Sigmoid colon (tissue), 7 donors: ENCODE results near the gene HK1. TPM values are rescaled to one million over a fixed set of nuclear protein-coding genes. Genes with fewer than 3 reads are reported as not detected.

Experiments
- DNase-seq: peaks from one replicate; pipeline ENCODE4 v3.0.0-alpha.2; 2019
- H3K27ac ChIP-seq, 4 donors: fragments of 200-600 bp; sonication (generic); one replicate each; pipeline ENCODE4 v1.5.1; 2016 to 2019; ENCODE audit warnings: mild to moderate bottlenecking in 1 of 4
- H3K27me3 ChIP-seq, 3 donors: fragments of 200-600 bp; sonication (generic); one replicate each; pipeline ENCODE4 v1.5.1; 2019; ENCODE audit warnings: mild to moderate bottlenecking in 1 of 3
- H3K36me3 ChIP-seq, 4 donors: fragments of 200-600 bp; sonication (generic); one replicate each; pipeline ENCODE4 v1.5.1; 2016 to 2019
- H3K4me1 ChIP-seq, 4 donors: fragments of 200-600 bp; sonication (generic); one replicate each; pipeline ENCODE4 v1.5.1; 2017 to 2019
- H3K4me3 ChIP-seq, 4 donors: fragments of 200-600 bp; sonication (generic); one replicate each; pipeline ENCODE4 v1.5.1; 2017 to 2019; ENCODE audit warnings: mild to moderate bottlenecking in 2 of 4, moderate library complexity in 1 of 4
- H3K9me3 ChIP-seq, 4 donors: fragments of 200-600 bp in 3 of 4; sonication (generic) in 3 of 4; one replicate each; pipeline versions ENCODE4 v1.5.1 to v1.6.1; 2013 to 2019
- EP300 ChIP-seq, 4 donors: sonication (generic); formaldehyde crosslinking; IDR thresholded peaks; one replicate each; pipeline ENCODE4 v1.6.1; 2017; ENCODE audit warnings: antibody characterized with exemption in 4 of 4
- POLR2A ChIP-seq, 2 donors: fragments of 450-650 bp; IDR thresholded peaks; one replicate each; pipeline ENCODE4 v1.6.1; 2016; ENCODE audit warnings: antibody characterized with exemption in 2 of 2, mild to moderate bottlenecking in 2 of 2, moderate library complexity in 2 of 2
- POLR2AphosphoS5 ChIP-seq, 4 donors: sonication (generic); formaldehyde crosslinking; IDR thresholded peaks; one replicate each; pipeline ENCODE4 v1.6.1; 2017; ENCODE audit warnings: antibody characterized with exemption in 4 of 4
- WGBS, 2 donors: extraction: QIAGEN DNeasy Blood & Tissue Kit; methylation state at CpG; one replicate each; pipeline ENCODE4 v1.1.7; 2013; 5-methylcytosine and 5-hydroxymethylcytosine counted together
- intact Hi-C: fragments of 100-400 bp; cut with DNase I; formaldehyde crosslinking; loops from one replicate; pipeline ENCODE4 v1.15.1; 2023
- polyA plus RNA-seq, 3 donors: library from polyadenylated mRNA; stranded (reverse); fragments of 200-250 nt; gene quantifications; one replicate each; pipeline ENCODE4 v1.2.3, GENCODE V29; 2013
- total RNA-seq, 4 donors: library from RNA; depleted of rRNA; stranded (reverse); fragments of >200 nt; gene quantifications; one replicate each; pipeline ENCODE4 v1.1.0, GENCODE V29; 2016
- TF ChIP-seq, protein P1 (sequence below), 4 experiments: fragments of 450-650 bp in 3 of 4; fragments of 200-600 bp in 1 of 4; IDR thresholded peaks; one replicate each; pipeline ENCODE4 v1.5.1; 2016 to 2019; ENCODE audit warnings: antibody characterized with exemption in 4 of 4, mild to moderate bottlenecking in 3 of 4, moderate library complexity in 2 of 4
- donor health status: healthy with polysubstance abuse.
- donor health status: Bipolar disorder and iron deficiency.
- donor health status: healthy.

HK1 gene
- total and polyA plus RNA-seq, 7 donors = 23.4 to 74.9 (median 65.8) TPM

DNA sequence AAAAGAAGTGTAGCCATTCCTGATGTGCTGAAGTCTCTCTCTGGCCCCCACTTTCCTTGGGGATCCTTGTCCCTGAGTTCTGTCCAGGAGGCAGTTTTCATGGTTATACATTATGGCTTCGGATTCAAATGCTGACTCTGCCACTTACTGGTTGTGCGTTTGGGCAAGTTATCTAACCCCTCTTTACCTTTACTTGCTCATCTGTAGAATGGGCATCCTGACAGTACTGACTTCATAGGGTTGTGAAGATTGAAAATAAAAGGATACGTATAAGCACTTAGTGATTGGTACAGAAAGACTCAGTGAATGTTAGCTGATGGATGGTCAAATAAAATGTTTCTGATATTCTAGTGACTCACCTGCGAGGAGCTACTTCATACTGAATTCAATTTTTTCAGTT, 73.3 kb downstream of the HK1 start:
- H3K27me3 ChIP-seq = no peaks in the 10 kb centered on the region
- DNase-seq = no peak
- 96 to 97% methylated on average over 4 of the region's 4 CpGs for WGBS, 2 donors
- H3K9me3 ChIP-seq = no peaks in the 10 kb centered on the region
- no peak for TF ChIP-seq EP300 (IDR thresholded peaks at IDR 0.05)
- TF ChIP-seq, protein P1, sequence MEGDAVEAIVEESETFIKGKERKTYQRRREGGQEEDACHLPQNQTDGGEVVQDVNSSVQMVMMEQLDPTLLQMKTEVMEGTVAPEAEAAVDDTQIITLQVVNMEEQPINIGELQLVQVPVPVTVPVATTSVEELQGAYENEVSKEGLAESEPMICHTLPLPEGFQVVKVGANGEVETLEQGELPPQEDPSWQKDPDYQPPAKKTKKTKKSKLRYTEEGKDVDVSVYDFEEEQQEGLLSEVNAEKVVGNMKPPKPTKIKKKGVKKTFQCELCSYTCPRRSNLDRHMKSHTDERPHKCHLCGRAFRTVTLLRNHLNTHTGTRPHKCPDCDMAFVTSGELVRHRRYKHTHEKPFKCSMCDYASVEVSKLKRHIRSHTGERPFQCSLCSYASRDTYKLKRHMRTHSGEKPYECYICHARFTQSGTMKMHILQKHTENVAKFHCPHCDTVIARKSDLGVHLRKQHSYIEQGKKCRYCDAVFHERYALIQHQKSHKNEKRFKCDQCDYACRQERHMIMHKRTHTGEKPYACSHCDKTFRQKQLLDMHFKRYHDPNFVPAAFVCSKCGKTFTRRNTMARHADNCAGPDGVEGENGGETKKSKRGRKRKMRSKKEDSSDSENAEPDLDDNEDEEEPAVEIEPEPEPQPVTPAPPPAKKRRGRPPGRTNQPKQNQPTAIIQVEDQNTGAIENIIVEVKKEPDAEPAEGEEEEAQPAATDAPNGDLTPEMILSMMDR (IDR thresholded peaks at IDR 0.05) = no peak
- intact Hi-C loops = no loop called here
- H3K36me3 ChIP-seq = peaks cover 0 to 6% (median 0%) of the 10 kb centered on the region in 4 donors
- H3K27ac ChIP-seq = no peak overlapping the region
- no peak overlapping the region for H3K4me3 ChIP-seq
- H3K4me1 ChIP-seq = peaks cover 0 to 12% (median 0%) of the 10 kb centered on the region in 4 donors

DNA sequence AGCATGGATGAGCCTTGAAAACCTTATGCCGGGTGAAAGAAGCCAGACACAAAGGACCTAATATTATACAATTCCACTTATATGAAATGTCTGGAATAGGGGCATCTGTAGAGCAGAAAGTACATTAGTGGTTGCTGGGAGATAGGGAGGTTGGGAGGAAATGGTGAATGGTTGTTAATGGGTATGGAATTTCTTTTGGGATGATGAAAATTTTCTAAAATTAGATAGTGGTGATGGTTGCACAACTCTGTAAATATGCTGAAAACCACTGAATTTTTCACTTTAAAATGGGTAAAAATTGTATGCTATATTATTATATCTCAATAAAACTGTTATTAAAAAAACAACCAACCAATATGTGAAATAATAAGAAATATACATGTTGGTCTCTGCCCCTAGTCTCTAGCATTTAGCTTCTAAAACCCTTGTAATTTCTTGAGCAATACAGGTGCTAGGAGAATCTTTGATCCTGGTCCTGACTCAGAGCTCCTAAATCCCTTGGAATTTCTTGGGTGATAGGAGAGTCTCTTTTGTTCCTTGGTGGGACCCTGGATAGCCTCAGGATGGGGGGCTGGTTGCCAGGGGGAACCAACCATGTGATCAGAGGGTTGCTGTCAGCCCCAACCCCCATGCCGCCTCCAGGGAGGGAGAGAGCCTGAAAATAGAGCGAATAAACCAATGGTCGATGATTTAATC, 74.4 kb downstream of the HK1 start:
- 96 to 97% methylated on average over 4 of the region's 4 CpGs for WGBS, 2 donors
- Histone ChIP-seq H3K27me3 (no peaks in the 10 kb centered on the region), H3K27ac (no peak overlapping the region), H3K4me1 (peaks cover 0 to 11% (median 2%) of the 10 kb centered on the region in 4 donors), H3K36me3 (peaks cover 0 to 6% (median 0%) of the 10 kb centered on the region in 4 donors), H3K4me3 (no peak overlapping the region), H3K9me3 (no peaks in the 10 kb centered on the region)
- intact Hi-C loops = no loop called here
- no peak for TF ChIP-seq POLR2A (IDR thresholded peaks at IDR 0.05)
- TF ChIP-seq EP300 (IDR thresholded peaks at IDR 0.05) = no peak
- TF ChIP-seq, protein P1 (IDR thresholded peaks at IDR 0.05) = no peak
- TF ChIP-seq POLR2AphosphoS5 (IDR thresholded peaks at IDR 0.05) = no peak
- no peak for DNase-seq

DNA sequence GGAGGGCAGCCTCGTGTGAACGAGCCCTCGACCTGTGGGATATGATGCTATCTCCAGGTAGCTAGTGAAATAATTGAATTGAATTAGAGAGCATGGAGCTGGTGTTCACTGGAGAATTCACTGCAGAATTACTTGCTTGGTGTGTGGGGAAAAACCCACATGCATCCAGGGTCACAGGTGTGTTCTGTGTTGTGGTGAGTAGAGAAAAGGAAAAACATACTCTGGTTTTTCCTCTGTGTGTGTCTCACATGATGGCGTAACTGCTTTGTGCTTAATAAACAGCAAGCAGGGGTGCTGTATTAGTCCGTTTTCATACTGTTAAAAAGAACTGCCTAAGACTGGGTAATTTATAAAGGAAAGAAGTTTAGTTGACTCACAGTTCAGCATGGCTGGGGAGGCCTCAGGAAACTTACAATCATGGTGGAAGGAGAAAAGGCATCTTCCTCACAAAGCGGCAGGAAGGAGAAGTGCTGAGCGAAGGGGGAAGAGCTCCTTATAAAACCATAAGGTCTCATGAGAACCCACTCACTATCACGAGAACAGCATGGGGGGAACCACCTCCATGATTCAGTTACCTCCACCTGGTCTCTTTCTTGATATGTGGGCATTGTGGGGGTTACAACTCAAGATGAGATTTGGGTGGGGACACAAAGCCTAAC, 75.8 kb downstream of the HK1 start:
- Histone ChIP-seq H3K9me3 (no peaks in the 10 kb centered on the region), H3K4me1 (peaks cover 0 to 19% (median 14%) of the 10 kb centered on the region in 4 donors), H3K4me3 (no peak overlapping the region), H3K27me3 (no peaks in the 10 kb centered on the region), H3K36me3 (peaks cover 0 to 6% (median 0%) of the 10 kb centered on the region in 4 donors), H3K27ac (no peak overlapping the region)
- intact Hi-C loops = no loop called here
- 82 to 93% methylated on average over 8 of the region's 8 CpGs for WGBS, 2 donors
- no peak for DNase-seq
- no peak for TF ChIP-seq POLR2A (IDR thresholded peaks at IDR 0.05)
- no peak for TF ChIP-seq EP300 (IDR thresholded peaks at IDR 0.05)
- TF ChIP-seq POLR2AphosphoS5 (IDR thresholded peaks at IDR 0.05) = no peak
- TF ChIP-seq, protein P1 (IDR thresholded peaks at IDR 0.05) = no peak

DNA sequence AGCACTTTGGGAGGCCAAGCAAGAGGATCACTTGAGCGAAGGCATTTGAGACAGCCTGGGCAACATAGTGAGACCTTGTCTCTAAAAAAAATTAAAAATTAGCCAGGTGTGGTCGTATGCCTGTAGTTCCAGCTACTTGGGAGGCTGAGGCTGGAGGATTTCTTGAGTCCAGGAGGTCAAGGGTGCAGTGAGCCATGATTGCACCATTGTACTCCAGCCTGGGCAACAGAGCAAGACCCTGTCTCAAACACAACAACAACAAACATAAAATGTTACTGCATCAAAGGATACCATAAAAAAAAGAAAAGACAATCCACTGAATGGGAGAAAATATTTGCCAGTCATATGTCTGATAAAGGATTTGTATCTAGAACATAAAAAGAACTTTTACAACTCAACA, 77.9 kb downstream of the HK1 start:
- 85 to 99% methylated on average over 2 of the region's 2 CpGs for WGBS, 2 donors
- peaks cover 0 to 40% (median 33%) of the 10 kb centered on the region in 4 donors for H3K4me1 ChIP-seq

More for the DNA sequence above, 77.9 kb downstream of the HK1 start:
- DNase-seq = no peak
- intact Hi-C loops = no loop called here
- Histone ChIP-seq H3K27me3 (no peaks in the 10 kb centered on the region), H3K27ac (no peak overlapping the region), H3K4me3 (no peak overlapping the region), H3K36me3 (peaks cover 0 to 5% (median 0%) of the 10 kb centered on the region in 4 donors), H3K9me3 (no peaks in the 10 kb centered on the region)
- TF ChIP-seq EP300 (IDR thresholded peaks at IDR 0.05) = no peak
- TF ChIP-seq POLR2A (IDR thresholded peaks at IDR 0.05) = no peak
- TF ChIP-seq, protein P1 (IDR thresholded peaks at IDR 0.05) = no peak
- no peak for TF ChIP-seq POLR2AphosphoS5 (IDR thresholded peaks at IDR 0.05)
